ENCODE results near the gene TPCN2.

DNA sequence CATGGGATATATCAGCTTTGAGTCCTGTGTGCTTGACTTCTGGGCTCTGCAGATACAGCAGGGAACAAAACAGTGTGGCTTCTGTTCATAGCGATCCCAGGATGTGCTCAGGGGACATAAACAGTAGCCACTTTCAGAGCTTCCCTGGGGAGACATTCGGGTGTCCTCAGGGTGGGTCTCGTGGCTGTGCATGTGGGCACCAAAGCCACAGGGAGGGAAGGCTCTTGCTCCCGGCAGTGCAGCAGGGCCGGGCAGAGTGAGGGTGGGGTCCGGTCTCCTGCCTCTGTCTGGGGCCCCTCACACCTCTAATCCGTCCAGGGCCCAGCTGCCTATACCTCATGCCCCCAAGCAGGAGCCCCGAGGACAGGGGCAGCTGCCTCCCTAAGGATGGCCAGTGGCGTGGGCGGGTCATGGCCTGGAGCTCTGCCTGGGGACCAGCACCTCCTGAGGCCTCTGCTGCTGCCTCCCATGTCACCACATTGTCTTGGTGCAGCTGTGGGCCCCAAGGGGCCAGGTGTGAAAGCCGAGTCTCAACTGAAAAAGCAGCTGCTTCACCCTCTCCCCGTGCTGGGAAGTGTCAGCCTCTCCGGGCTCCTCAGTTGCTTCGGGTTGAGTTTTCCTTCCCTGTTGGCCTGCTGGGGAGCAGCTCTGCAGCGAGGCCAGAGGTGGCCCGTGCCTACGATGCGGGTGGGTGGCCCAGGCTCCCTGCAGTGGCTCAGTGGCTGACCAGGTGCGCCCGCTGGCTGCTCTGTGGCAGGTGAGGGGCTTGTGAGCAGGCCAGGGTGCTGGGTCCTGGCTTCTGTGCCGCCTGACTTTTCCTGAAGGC, 3.8 kb downstream of the TPCN2 start:
- TF ChIP-seq CTCF (conservative IDR thresholded peaks at IDR 0.05 in 1 of 2, IDR thresholded peaks at IDR 0.05 in 1 of 2; ENCODE audit: extremely low read depth in 1 of 2, insufficient read depth in 1 of 2, low read depth in 1 of 2, low read length in 2 of 2): no peak
- TF ChIP-seq EZH2 (IDR thresholded peaks at IDR 0.05; ENCODE audit: borderline replicate concordance, low read length): no peak
